ENCODE measurements around the gene CYP1A2.
"Not testable (repeated sequence)": the region's sequence is repeated elsewhere in the genome, so short reads cannot be mapped to it uniquely, and the experiment has no call there.

CYP1A2 gene

GRCh38 chr15:74748322-74748946, at the start of gene CYP1A2:
TSS of gene CYP1A2 (plus strand) at chr15:74748845. CDS start at chr15:74749739, 894 bp downstream.
- no peak for FAIRE-seq

- FAIRE-seq, result no peak
Observed at GRCh38 chr15:74709011-74709410, 39.6 kb upstream of the CYP1A2 start.

GRCh38 chr15:74709892-74710291, 38.8 kb upstream of the CYP1A2 start:
- no peak for FAIRE-seq

- FAIRE-seq, result no peak
Observed at GRCh38 chr15:74710319-74711094, 38.1 kb upstream of the CYP1A2 start.

GRCh38 chr15:74712311-74712710, 36.3 kb upstream of the CYP1A2 start:
- FAIRE-seq, result no peak

- no peak for FAIRE-seq
Observed at GRCh38 chr15:74716651-74717050, 32.0 kb upstream of the CYP1A2 start.

GRCh38 chr15:74722591-74722990, 26.1 kb upstream of the CYP1A2 start:
- no peak for FAIRE-seq

- no peak for FAIRE-seq
Observed at GRCh38 chr15:74723187-74723586, 25.5 kb upstream of the CYP1A2 start.

GRCh38 chr15:74723754-74724334, 24.8 kb upstream of the CYP1A2 start:
- FAIRE-seq, result peak; percentile 21

GRCh38 chr15:74724570-74725224, 23.9 kb upstream of the CYP1A2 start:
- FAIRE-seq, result no peak

GRCh38 chr15:74725225-74725774, 23.3 kb upstream of the CYP1A2 start, which contains the start of gene CYP1A1:
TSS of gene CYP1A1 (minus strand) at chr15:74725528. CDS start at chr15:74723097, 2,431 bp downstream.
- FAIRE-seq, result no peak

GRCh38 chr15:74725845-74726773, 22.5 kb upstream of the CYP1A2 start:
- no peak for FAIRE-seq

- no peak for FAIRE-seq
Observed at GRCh38 chr15:74726774-74727164, 21.9 kb upstream of the CYP1A2 start.

- FAIRE-seq, result no peak
Observed at GRCh38 chr15:74727727-74728126, 20.9 kb upstream of the CYP1A2 start.

- FAIRE-seq, result not testable (repeated sequence)
Observed at GRCh38 chr15:74728699-74729098, 19.9 kb upstream of the CYP1A2 start.

GRCh38 chr15:74729372-74729771, 19.3 kb upstream of the CYP1A2 start:
- not testable (repeated sequence) for FAIRE-seq

- no peak for FAIRE-seq
Observed at GRCh38 chr15:74730619-74731316, 17.9 kb upstream of the CYP1A2 start.

- no peak for FAIRE-seq
Observed at GRCh38 chr15:74732846-74733245, 15.8 kb upstream of the CYP1A2 start.

- no peak for FAIRE-seq
Observed at GRCh38 chr15:74733269-74733668, 15.4 kb upstream of the CYP1A2 start.

- no peak for FAIRE-seq
Observed at GRCh38 chr15:74735305-74735704, 13.3 kb upstream of the CYP1A2 start.

- FAIRE-seq, result not testable (repeated sequence)
Observed at GRCh38 chr15:74738239-74738638, 10.4 kb upstream of the CYP1A2 start.

Measured in endometrium (tissue), 2 donors.